ENCODE data around the gene ATAD3B.
"Not testable (repeated sequence)": the region's sequence is repeated elsewhere in the genome, so short reads cannot be mapped to it uniquely, and the experiment has no call there.

ATAD3B gene

GRCh38 chr1:1471389-1472052 is at the start of gene ATAD3B:
Gene ATAD3B (plus strand): TSS chr1:1471765. CDS start chr1:1471885, 120 bp downstream.
- peak; percentile 96 to 97 for DNase-seq

GRCh38 chr1:1421907-1422464 is 49.6 kb upstream of the ATAD3B start:
- no peak for DNase-seq

- DNase-seq, result peak in 1 of 2 experiments; percentile 27
Observed at GRCh38 chr1:1422465-1423244, 48.9 kb upstream of the ATAD3B start.

- no peak for DNase-seq
Observed at GRCh38 chr1:1423245-1423597, 48.3 kb upstream of the ATAD3B start.

GRCh38 chr1:1424707-1425106 is 46.9 kb upstream of the ATAD3B start:
- DNase-seq, result no peak

- no peak for DNase-seq
Observed at GRCh38 chr1:1425426-1425752, 46.2 kb upstream of the ATAD3B start.

- DNase-seq, result peak in 1 of 2 experiments; percentile 17
Observed at GRCh38 chr1:1425753-1426495, 45.6 kb upstream of the ATAD3B start.

GRCh38 chr1:1426496-1427105 is 45.0 kb upstream of the ATAD3B start:
- peak in 1 of 2 experiments; percentile 17 for DNase-seq

- DNase-seq, result no peak
Observed at GRCh38 chr1:1427106-1427819, 44.3 kb upstream of the ATAD3B start.

- DNase-seq, result no peak
Observed at GRCh38 chr1:1427820-1428148, 43.8 kb upstream of the ATAD3B start.

- no peak for DNase-seq
Observed at GRCh38 chr1:1428174-1428573, 43.4 kb upstream of the ATAD3B start.

GRCh38 chr1:1428967-1429366 is 42.6 kb upstream of the ATAD3B start:
- not testable (repeated sequence) for DNase-seq

- no peak for DNase-seq
Observed at GRCh38 chr1:1429671-1430073, 41.9 kb upstream of the ATAD3B start.

- no peak for DNase-seq
Observed at GRCh38 chr1:1430114-1430982, 41.2 kb upstream of the ATAD3B start.

- no peak for DNase-seq
Observed at GRCh38 chr1:1430992-1431844, 40.3 kb upstream of the ATAD3B start.

- DNase-seq, result peak in 1 of 2 experiments; percentile 20
Observed at GRCh38 chr1:1431845-1432273, 39.7 kb upstream of the ATAD3B start.

- no peak for DNase-seq
Observed at GRCh38 chr1:1432274-1432950, 39.2 kb upstream of the ATAD3B start.

GRCh38 chr1:1432951-1433803 is 38.4 kb upstream of the ATAD3B start:
- peak in 1 of 2 experiments; percentile 52 for DNase-seq

- peak; percentile 72 to 78 for DNase-seq
Observed at GRCh38 chr1:1433804-1434130, 37.8 kb upstream of the ATAD3B start.
